ENCODE data around the gene BID.

- TF ChIP-seq CTCF (conservative IDR thresholded peaks at IDR 0.05; ENCODE audit: low read length) (no peak), EZH2phosphoT487 (IDR thresholded peaks at IDR 0.05; ENCODE audit: borderline replicate concordance, low read depth, low read length) (no peak)
These were observed 23.7 kb upstream of the BID start for GRCh38 chr22:17797721-17798559.

Data from OCI-LY7 (cell line).